ENCODE measurements around the gene TBC1D23. TPM values are rescaled to one million over a fixed set of nuclear protein-coding genes. Genes with fewer than 3 reads are reported as not detected.
"Not testable (repeated sequence)": the region's sequence is repeated elsewhere in the genome, so short reads cannot be mapped to it uniquely, and the experiment has no call there.

Gene TBC1D23
- total and polyA plus RNA-seq, 7 experiments from 2014 or later = 14.0 to 42.4 (median 31.9) TPM

DNA sequence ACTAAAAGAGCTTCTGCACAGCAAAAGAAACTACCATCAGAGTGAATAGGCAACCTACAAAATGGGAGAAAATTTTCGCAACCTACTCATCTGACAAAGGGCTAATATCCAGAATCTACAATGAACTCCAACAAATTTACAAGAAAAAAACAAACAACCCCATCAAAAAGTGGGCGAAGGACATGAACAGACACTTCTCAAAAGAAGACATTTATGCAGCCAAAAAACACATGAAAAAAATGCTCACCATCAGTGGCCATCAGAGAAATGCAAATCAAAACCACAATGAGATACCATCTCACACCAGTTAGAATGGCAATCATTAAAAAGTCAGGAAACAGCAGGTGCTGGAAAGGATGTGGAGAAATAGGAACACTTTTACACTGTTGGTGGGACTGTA is 91.0 kb downstream of the TBC1D23 start:
- H3K4me1 ChIP-seq (ENCODE audit: control insufficient read depth in 2 of 2, insufficient read depth in 2 of 2, low read length in 2 of 2); CTCF ChIA-PET; H3K4me3 Mint-ChIP-seq; ATAC-seq; intact Hi-C loops (cut with micrococcal nuclease); H3K27me3 ChIP-seq (ENCODE audit: control insufficient read depth in 2 of 2, insufficient read depth in 2 of 2, low read length in 2 of 2); H3K27ac ChIP-seq (ENCODE audit: low read depth, low read length); H3K9me3 Mint-ChIP-seq; POLR2A ChIA-PET; DNase-seq; H3K4me1 Mint-ChIP-seq; H3K9me3 ChIP-seq (ENCODE audit: control insufficient read depth in 2 of 3, low read length in 3 of 3); H3K27ac Mint-ChIP-seq; H3K27me3 Mint-ChIP-seq; H3K4me3 ChIP-seq (ENCODE audit: low read length): not testable (repeated sequence)
- H3K36me3 Mint-ChIP-seq = peaks cover 25 to 55% (median 44%) of the 10 kb centered on the region in 5 donors
- H3K36me3 ChIP-seq (ENCODE audit: control insufficient read depth in 2 of 3, insufficient read depth in 3 of 3, low read length in 3 of 3) = peaks cover 0 to 68% (median 7%) of the 10 kb centered on the region in 3 experiments

DNA sequence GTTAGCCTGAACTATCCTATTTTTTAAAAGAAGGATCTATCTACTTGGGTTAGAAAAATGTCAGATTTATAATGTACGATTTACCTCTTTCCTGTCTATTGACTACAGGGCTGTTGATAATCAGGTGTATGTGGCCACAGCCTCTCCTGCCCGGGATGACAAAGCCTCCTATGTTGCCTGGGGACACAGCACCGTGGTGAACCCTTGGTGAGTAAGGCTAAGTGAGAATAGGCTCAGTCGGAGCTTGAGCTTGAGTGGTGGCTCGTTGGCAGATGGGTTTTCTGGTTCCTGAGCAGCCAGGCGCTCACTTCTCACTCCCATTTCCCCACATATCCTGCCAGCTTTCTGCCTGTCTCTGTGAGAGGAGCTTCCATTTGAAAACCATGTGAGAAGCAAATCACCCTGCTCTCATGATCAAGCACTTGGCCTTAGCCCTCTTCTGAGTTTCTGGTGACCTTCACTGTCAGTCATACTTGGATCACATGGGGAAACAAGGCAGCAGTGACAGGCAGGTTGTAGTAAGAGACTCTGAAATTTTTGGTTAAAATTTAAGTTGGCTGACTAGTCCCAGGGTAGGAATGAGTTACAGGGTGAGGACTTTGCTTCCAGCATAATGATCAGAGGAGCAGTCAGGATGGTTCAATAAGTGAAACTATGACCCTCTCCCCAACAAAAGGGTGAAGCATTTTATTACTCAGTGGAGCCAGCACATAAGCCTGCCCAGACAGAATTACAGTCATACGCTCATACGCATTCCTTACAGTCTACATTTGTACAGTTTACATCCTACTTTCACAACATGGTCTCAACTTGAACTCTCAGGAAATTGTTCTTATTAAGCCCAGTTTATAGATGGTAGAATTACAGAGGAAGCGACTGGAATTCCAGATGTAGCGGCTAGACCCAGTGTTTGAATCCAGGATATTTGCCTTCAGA is 91.8 kb downstream of the TBC1D23 start:
- Mint-ChIP-seq H3K9me3 (peaks cover 0 to 4% (median 0%) of the 10 kb centered on the region in 11 donors), H3K27me3 (no peaks in the 10 kb centered on the region), H3K4me1 (no peaks in the 10 kb centered on the region), H3K27ac (no peak overlapping the region), H3K4me3 (no peak overlapping the region), H3K36me3 (peaks cover 25 to 52% (median 43%) of the 10 kb centered on the region in 5 donors)
- H3K4me1 ChIP-seq (ENCODE audit: control insufficient read depth in 2 of 2, insufficient read depth in 2 of 2, low read length in 2 of 2) = no peaks in the 10 kb centered on the region
- no peaks in the 10 kb centered on the region for H3K9me3 ChIP-seq (ENCODE audit: control insufficient read depth in 2 of 3, low read length in 3 of 3)
- no peaks in the 10 kb centered on the region for H3K27me3 ChIP-seq (ENCODE audit: control insufficient read depth in 2 of 2, insufficient read depth in 2 of 2, low read length in 2 of 2)
- intact Hi-C loops (cut with micrococcal nuclease) = no loop called here
- H3K36me3 ChIP-seq (ENCODE audit: control insufficient read depth in 2 of 3, insufficient read depth in 3 of 3, low read length in 3 of 3) = peaks cover 0 to 64% (median 7%) of the 10 kb centered on the region in 3 experiments
- ATAC-seq (no peak), DNase-seq (no peak)
- ChIA-PET POLR2A (no interaction called here), CTCF (no interaction called here)
- H3K4me3 ChIP-seq (ENCODE audit: low read length) = no peak overlapping the region
- no peak overlapping the region for H3K27ac ChIP-seq (ENCODE audit: low read depth, low read length)

DNA sequence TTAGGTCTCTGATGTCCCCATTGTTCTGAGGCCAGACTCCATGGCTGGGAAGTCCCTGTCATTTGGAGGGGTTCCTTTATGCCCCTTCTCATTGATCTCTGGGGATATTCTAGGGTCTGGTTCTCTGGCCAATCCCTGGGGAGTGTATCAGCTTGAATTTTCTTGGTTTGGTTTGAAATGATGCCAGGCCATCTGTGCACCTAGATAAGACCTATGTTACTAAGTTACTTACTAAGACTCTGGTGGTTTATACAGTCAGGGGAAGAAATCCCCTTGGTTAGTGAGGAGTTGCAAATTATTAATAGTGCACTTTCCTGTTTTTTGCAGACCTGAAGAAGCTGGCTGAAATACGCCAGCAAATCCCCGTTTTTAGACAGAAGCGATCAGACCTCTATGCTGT is 94.1 kb downstream of the TBC1D23 start:
- intact Hi-C loops (cut with micrococcal nuclease) = no loop called here
- CTCF ChIA-PET = interaction anchor here (1.6 kb wide), 1 partner anchor 10 kb away, joined by 3 read pairs; no protein-coding TSS in a partner anchor
- H3K27ac Mint-ChIP-seq = peak overlapping the region in 1 of 9 donors; percentile 4

DNA sequence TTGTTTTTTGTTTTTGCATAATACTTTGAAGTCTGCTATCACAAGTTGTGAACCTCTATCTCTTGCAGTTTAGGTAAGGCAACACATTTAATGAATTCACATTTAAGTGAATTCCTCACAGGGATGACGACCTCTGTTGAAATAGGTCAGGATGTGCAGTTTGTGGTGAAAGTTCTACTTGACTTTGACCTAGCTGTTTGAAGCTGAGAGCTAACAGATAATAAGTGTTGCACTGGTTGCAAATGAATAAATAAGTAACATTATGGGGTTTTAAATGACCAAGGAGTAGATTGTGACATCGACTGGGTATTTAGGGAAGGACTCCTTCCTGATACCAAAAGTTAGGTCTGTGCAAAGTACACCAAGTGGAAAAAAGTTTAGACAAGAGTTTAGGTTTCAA is 97.6 kb downstream of the TBC1D23 start:
- Histone ChIP-seq H3K4me1 (ENCODE audit: control insufficient read depth in 2 of 2, insufficient read depth in 2 of 2, low read length in 2 of 2) (no peaks in the 10 kb centered on the region), H3K36me3 (ENCODE audit: control insufficient read depth in 2 of 3, insufficient read depth in 3 of 3, low read length in 3 of 3) (peaks cover 0 to 33% (median 0%) of the 10 kb centered on the region in 3 experiments), H3K4me3 (ENCODE audit: low read length) (no peak overlapping the region), H3K9me3 (ENCODE audit: control insufficient read depth in 2 of 3, low read length in 3 of 3) (no peaks in the 10 kb centered on the region), H3K27ac (ENCODE audit: low read depth, low read length) (no peak overlapping the region), H3K27me3 (ENCODE audit: control insufficient read depth in 2 of 2, insufficient read depth in 2 of 2, low read length in 2 of 2) (no peaks in the 10 kb centered on the region)
- no peak overlapping the region for H3K4me3 Mint-ChIP-seq
- no peak for ATAC-seq
- peaks cover 19 to 48% (median 26%) of the 10 kb centered on the region in 5 donors for H3K36me3 Mint-ChIP-seq
- no peak for DNase-seq
- no peaks in the 10 kb centered on the region for H3K27me3 Mint-ChIP-seq
- H3K9me3 Mint-ChIP-seq = peaks cover 0 to 6% (median 3%) of the 10 kb centered on the region in 11 donors
- ChIA-PET POLR2A (no interaction called here), CTCF (no interaction called here)
- intact Hi-C loops (cut with micrococcal nuclease) = no loop called here
- H3K27ac Mint-ChIP-seq = peak overlapping the region in 4 of 9 donors; percentile 14 to 78 (median 20)
- peaks cover 0 to 7% (median 0%) of the 10 kb centered on the region in 7 donors for H3K4me1 Mint-ChIP-seq

More for the DNA sequence above, 94.1 kb downstream of the TBC1D23 start:
- Mint-ChIP-seq H3K27me3 (no peaks in the 10 kb centered on the region), H3K4me3 (no peak overlapping the region), H3K36me3 (peaks cover 17 to 48% (median 30%) of the 10 kb centered on the region in 5 donors), H3K9me3 (peaks cover 0 to 4% (median 0%) of the 10 kb centered on the region in 11 donors), H3K4me1 (peaks cover 0 to 6% (median 0%) of the 10 kb centered on the region in 7 donors)
- Histone ChIP-seq H3K27me3 (ENCODE audit: control insufficient read depth in 2 of 2, insufficient read depth in 2 of 2, low read length in 2 of 2) (no peaks in the 10 kb centered on the region), H3K27ac (ENCODE audit: low read depth, low read length) (no peak overlapping the region), H3K4me1 (ENCODE audit: control insufficient read depth in 2 of 2, insufficient read depth in 2 of 2, low read length in 2 of 2) (no peaks in the 10 kb centered on the region), H3K4me3 (ENCODE audit: low read length) (no peak overlapping the region), H3K9me3 (ENCODE audit: control insufficient read depth in 2 of 3, low read length in 3 of 3) (no peaks in the 10 kb centered on the region), H3K36me3 (ENCODE audit: control insufficient read depth in 2 of 3, insufficient read depth in 3 of 3, low read length in 3 of 3) (peaks cover 0 to 41% (median 0%) of the 10 kb centered on the region in 3 experiments)
- DNase-seq (no peak), ATAC-seq (no peak)
- POLR2A ChIA-PET = no interaction called here

DNA sequence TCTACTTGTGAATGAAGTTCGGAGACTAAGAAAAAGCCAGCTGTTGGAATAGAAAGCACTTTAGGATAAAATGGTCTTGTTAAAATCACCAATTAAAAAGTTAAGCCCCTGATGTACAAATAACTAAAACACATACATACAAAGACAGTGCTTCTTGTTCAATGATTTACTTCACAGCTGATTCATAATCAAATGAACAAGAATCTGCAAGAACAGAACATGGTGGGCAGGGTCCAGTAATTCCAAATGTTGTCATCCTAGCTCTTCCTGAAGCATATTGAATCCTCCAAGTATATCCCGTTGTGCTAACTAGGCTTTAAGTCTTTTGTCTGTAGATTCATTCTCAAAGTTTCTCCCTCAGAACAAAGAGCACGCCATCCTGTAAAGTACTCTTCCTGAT is 98.2 kb downstream of the TBC1D23 start:
- Histone ChIP-seq H3K4me1 (ENCODE audit: control insufficient read depth in 2 of 2, insufficient read depth in 2 of 2, low read length in 2 of 2) (no peaks in the 10 kb centered on the region), H3K27ac (ENCODE audit: low read depth, low read length) (no peak overlapping the region), H3K36me3 (ENCODE audit: control insufficient read depth in 2 of 3, insufficient read depth in 3 of 3, low read length in 3 of 3) (peaks cover 0 to 35% (median 0%) of the 10 kb centered on the region in 3 experiments), H3K4me3 (ENCODE audit: low read length) (no peak overlapping the region), H3K27me3 (ENCODE audit: control insufficient read depth in 2 of 2, insufficient read depth in 2 of 2, low read length in 2 of 2) (no peaks in the 10 kb centered on the region), H3K9me3 (ENCODE audit: control insufficient read depth in 2 of 3, low read length in 3 of 3) (no peaks in the 10 kb centered on the region)
- ChIA-PET CTCF (no interaction called here), POLR2A (no interaction called here)
- peaks cover 0 to 7% (median 0%) of the 10 kb centered on the region in 7 donors for H3K4me1 Mint-ChIP-seq
- no peaks in the 10 kb centered on the region for H3K27me3 Mint-ChIP-seq
- intact Hi-C loops (cut with micrococcal nuclease) = no loop called here
- peaks cover 0 to 6% (median 3%) of the 10 kb centered on the region in 11 donors for H3K9me3 Mint-ChIP-seq
- H3K27ac Mint-ChIP-seq = peak overlapping the region in 5 of 9 donors; percentile 14 to 80 (median 38)
- H3K4me3 Mint-ChIP-seq = no peak overlapping the region
- DNase-seq = no peak
- peaks cover 19 to 54% (median 31%) of the 10 kb centered on the region in 5 donors for H3K36me3 Mint-ChIP-seq
- no peak for ATAC-seq

DNA sequence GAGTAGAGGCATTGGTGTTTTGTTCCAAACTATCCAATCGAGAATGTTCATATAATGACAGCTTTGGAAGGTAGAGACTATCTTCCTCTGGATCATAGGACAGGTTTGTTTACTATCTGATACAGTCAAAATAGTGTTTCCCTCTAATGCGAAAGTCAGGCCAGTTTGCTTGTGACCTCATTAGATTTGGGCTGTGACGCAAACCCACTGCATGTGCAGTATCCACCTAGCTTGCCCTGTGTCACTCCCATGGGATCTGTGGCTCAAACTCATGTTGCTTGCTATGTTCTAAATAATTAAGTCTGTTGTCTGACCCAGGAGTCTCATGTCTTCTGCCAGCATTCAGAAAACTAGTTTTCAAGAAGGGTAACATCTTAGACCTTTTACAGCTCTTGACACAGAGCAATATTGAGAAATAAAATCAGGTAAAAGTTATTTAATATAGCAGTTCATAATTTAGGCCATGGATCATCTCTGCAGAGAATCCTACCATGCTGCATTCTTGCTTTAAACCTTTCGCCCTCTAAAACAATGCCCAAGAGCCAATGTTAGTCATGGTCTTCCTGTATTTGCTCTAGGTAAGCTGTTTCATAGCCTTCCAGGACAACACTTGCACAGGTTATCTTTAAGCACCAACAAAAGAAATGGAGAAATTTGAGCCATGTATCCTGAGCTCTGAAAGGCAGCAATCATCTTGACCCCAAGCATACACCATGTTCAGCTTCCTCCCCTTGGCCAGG is 100.1 kb downstream of the TBC1D23 start:
- H3K27ac ChIP-seq (ENCODE audit: low read depth, low read length) = no peak overlapping the region
- H3K27me3 Mint-ChIP-seq = no peaks in the 10 kb centered on the region
- peaks cover 11 to 67% (median 33%) of the 10 kb centered on the region in 5 donors for H3K36me3 Mint-ChIP-seq
- H3K4me3 Mint-ChIP-seq = no peak overlapping the region
- no peak overlapping the region for H3K4me3 ChIP-seq (ENCODE audit: low read length)
- peaks cover 0 to 28% (median 0%) of the 10 kb centered on the region in 3 experiments for H3K36me3 ChIP-seq (ENCODE audit: control insufficient read depth in 2 of 3, insufficient read depth in 3 of 3, low read length in 3 of 3)
- ChIA-PET CTCF (interaction anchor here (0.6 to 0.9 kb wide), 3 partner anchors 10 to 803 kb away, joined by 3 read pairs; no protein-coding TSS in a partner anchor), POLR2A (interaction anchor here (0.6 kb wide), 1 partner anchor 22 kb away, joined by 3 read pairs; no protein-coding TSS in a partner anchor)
- intact Hi-C loops (cut with micrococcal nuclease) = no loop called here
- peak overlapping the region in 4 of 9 donors; percentile 12 to 66 (median 18) for H3K27ac Mint-ChIP-seq
- H3K4me1 ChIP-seq (ENCODE audit: control insufficient read depth in 2 of 2, insufficient read depth in 2 of 2, low read length in 2 of 2) = no peaks in the 10 kb centered on the region
- DNase-seq = no peak
- H3K9me3 ChIP-seq (ENCODE audit: control insufficient read depth in 2 of 3, low read length in 3 of 3) = no peaks in the 10 kb centered on the region
- peaks cover 0 to 6% (median 3%) of the 10 kb centered on the region in 11 donors for H3K9me3 Mint-ChIP-seq
- ATAC-seq = no peak
- H3K4me1 Mint-ChIP-seq = peaks cover 0 to 7% (median 0%) of the 10 kb centered on the region in 7 donors
- no peaks in the 10 kb centered on the region for H3K27me3 ChIP-seq (ENCODE audit: control insufficient read depth in 2 of 2, insufficient read depth in 2 of 2, low read length in 2 of 2)
